EL (cell line): ENCODE results near the gene C1orf210.

Experiments
- DNase-seq: peaks from one replicate; pipeline ENCODE4 v3.0.0-alpha.2; 2016

C1orf210 gene

DNA sequence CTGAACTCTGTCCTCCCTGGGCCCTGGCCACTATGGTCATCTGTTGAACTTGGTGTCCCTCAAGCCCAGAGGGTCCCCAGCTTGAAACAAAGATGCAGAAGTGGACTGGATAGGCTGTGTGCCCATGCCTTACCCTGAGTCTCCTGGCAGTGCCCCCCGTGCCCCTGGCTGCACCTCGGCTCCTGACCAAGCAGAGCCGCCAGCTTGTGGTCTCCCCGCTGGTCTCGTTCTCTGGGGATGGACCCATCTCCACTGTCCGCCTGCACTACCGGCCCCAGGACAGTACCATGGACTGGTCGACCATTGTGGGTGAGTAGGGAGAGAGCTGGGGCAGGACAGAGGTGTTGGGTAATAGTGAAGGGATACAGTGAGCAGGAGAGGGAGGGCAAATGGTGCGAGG, 26.1 kb upstream of the C1orf210 start:
- no peak for DNase-seq

DNA sequence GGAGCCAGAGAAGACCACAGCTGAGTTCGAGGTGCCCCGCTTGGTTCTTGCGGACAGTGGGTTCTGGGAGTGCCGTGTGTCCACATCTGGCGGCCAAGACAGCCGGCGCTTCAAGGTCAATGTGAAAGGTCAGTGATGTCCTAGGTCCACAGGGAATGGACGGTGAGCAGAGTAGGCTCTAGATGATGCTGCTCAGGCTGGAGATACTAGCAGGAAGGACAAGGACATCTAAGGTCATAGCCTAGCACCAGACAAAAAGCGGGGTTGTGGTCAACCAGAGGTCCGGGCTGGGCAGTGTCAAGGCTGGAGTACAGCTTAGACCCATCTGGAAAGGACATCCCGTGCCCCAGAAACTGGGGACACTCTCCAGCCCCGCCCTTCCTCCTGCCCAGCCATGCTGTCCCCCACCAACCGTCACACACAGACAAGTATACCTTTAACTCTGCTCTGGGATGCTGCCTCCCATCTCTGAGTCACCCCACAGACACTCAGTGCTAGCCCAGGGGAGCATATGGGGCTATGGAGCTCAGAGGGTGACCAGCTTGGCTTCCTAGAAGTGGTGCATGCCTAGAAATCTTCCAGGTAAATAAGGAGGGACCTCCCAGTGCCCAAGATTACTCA, 24.1 kb upstream of the C1orf210 start:
- peak; percentile 58 for DNase-seq

DNA sequence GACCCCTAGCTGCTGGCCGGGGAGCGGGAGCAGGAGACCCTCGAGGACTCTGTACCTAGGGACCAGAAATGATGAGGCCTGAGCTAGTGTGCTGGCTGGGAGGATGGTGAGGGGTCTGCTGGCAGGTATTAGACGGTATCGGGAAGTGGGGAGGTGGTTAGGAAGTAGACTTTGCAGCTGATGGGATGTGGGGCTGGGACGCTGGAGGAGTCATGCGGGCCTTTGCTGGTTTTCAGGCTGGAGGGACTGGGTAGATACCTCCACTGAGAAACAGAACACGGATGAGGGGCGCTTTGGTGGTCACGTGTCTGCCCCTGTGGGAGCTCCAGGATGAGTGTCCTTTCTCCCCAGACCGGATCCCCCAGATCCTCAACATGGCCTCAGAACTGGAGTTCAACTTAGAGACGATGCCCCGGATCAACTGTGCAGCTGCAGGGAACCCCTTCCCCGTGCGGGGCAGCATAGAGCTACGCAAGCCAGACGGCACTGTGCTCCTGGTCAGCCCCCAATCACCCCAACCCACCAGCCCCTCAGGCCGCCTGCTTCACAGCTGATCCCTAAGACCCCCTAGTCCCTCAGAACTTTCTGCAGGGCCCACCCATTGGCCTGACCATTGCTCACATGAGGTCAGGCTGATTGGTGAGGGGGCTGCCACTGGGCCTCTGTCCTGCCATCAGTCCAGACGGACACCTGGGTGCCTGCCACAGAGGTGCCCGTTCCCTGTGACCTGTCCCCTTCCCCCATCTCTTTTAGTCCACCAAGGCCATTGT, 23.4 kb upstream of the C1orf210 start:
- no peak for DNase-seq

GRCh38 chr1:43307458-43308158, 22.2 kb upstream of the C1orf210 start:
- no peak for DNase-seq

GRCh38 chr1:43306688-43307457, 21.5 kb upstream of the C1orf210 start:
- no peak for DNase-seq

DNA sequence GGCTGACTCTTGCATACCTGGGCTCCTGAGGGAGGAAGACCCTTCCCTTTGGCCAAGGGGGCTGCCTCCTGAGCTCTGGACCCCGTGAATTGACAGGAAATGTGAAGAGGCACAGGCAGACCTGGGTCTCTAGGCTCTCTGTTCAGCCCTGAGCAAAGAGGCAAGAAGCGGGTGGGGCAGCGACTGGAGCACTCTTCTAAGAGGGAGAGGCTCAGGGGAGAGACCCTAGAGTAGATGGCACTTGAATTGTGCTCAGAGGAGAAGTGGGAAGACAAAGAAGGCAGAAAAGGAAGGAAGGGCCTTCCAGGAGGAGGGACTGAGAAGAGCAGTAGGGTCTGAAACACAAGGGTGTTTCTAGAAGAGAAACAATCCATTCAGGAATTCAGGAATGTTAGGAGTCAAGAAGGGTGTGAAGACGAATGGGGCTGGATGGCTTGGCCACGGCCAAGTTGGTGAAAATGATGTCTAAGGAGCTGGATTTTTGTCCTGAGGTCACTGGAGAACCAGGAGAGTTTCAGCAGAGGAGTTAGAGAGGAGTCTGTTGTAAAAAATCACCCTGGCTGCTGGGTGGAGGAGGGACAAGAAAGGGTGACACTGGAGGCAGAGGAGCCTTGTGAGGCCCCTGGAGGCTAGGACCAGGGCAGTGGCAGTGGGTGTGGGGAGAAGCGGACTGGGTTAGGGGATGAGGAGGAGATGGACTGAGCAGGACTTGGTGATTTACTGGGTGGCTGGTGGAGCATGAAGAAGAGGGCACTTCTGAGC, 20.7 kb upstream of the C1orf210 start:
- DNase-seq, result no peak

- no peak for DNase-seq
Observed at GRCh38 chr1:43305461-43305860, 20.1 kb upstream of the C1orf210 start.

GRCh38 chr1:43304771-43305300, 19.5 kb upstream of the C1orf210 start:
- no peak for DNase-seq

- DNase-seq, result no peak
Observed at GRCh38 chr1:43304314-43304681, 18.9 kb upstream of the C1orf210 start.

DNA sequence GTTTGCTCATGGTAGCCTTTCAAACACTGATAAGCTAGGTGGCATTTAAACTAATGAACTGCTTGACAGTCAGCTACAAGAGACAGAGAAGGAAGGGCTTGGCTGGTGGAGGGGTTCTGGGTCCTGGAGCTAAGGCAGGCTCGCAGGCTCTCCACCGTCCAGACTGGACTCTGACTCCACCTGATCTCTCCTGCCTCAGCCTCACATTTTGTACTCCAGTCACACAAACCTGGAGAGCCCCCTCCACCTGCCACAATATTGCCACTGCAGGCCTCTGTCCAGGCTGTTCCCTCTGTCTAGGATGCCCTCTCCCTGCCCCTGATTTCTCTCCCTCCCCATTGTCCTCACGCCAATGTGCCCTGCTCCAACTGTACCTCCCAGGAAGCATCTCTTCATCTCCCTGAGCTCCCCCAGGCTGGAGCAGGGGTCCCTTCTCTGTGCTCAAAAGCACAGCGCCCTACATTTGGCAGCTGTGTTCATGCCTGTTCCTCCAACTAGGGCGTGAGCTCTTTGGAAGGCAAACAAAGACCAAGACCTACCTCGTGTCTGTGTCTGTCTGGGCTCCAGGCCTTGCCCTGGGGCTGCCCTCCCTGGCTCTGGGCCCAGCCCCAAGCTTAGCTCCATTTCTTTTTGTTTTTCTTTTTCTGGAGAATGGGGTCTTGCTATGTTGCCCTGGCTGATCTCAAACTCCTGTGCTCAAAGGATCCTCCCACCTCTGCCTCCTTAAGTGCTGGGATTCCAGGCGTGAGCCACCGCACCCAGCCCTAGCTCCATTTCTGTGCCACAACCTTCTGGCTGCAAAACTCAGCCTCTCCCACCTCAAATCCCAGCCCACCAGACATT, 18.3 kb upstream of the C1orf210 start:
- no peak for DNase-seq

GRCh38 chr1:43302721-43303470, 17.5 kb upstream of the C1orf210 start:
- no peak for DNase-seq

GRCh38 chr1:43302201-43302600, 16.8 kb upstream of the C1orf210 start:
- DNase-seq, result no peak

DNA sequence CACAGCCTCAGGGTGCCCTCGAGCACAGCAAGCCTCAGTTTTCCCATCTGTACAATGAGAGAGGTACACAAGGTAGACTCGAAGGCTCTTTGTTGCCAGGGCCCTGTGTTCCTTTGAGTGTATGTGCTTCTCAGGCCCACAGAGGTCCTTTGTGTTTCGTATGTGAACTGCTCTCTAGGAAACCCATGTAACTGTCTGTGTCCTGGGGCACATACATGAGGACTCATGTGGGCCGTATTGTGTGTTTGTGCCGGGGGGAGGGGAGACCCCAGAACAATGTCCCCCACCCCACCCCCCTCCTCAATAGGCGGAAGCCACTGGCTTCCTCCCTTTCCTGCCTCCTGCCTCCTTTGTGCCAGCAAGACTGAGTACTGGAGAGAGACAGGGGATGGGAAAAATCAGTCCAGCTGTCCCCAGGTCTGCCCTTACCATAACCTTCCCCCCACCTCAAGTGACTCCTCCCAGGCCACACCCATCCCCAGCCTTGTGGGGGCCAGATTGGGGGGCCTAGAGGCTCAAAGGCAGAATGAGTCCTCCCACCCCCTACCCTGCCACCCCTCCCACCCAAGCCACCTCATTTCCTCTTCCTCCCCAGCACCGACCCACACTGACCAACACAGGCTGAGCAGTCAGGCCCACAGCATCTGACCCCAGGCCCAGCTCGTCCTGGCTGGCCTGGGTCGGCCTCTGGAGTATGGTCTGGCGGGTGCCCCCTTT, 15.2 kb upstream of the C1orf210 start, which contains the start of gene TIE1:
TIE1 (plus strand) TSS at position 605 of the 717 bp plus-strand sequence; CDS start at position 695, 90 bp downstream.
- DNase-seq, result no peak

DNA sequence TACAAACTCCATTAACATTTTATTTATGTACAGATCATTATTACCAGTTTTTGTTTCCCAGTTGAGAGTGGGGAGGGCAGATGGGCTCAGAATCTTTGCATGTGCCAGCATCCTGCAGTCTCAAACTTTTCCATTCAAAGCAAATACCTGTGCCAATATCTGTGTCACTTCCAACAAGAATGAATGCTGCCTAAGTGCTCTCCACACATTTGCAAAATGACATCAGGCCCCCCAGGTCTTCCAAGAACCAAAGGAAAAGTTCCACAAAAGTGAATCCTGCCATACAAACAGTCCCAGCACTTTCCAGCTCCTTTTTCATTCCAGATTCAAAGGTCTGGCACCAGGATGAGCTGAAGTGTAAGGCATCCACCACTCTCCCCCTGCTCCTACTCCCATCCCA, 13.7 kb upstream of the C1orf210 start:
- no peak for DNase-seq

DNA sequence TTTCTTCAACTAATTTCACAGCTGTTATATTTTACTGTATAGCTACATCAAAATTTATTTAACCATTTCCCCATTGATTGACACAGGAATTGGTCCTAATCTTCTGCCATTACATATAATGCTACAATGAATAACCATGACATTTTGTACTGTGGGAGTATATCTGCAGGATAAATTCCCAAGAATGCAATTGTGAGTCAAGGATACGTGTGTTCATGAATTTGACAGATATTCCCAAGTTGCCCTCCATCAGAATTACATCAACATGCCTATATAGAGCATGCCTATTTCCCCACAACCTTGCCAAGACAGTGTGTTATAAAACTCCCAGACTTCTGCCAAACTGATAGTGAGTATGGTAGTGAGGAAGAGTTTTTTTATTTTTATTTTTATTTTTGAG, 12.7 kb upstream of the C1orf210 start:
- no peak for DNase-seq

- DNase-seq, result no peak
Observed at GRCh38 chr1:43296207-43296606, 10.8 kb upstream of the C1orf210 start.

GRCh38 chr1:43294761-43295160, 9.4 kb upstream of the C1orf210 start:
- DNase-seq, result no peak

DNA sequence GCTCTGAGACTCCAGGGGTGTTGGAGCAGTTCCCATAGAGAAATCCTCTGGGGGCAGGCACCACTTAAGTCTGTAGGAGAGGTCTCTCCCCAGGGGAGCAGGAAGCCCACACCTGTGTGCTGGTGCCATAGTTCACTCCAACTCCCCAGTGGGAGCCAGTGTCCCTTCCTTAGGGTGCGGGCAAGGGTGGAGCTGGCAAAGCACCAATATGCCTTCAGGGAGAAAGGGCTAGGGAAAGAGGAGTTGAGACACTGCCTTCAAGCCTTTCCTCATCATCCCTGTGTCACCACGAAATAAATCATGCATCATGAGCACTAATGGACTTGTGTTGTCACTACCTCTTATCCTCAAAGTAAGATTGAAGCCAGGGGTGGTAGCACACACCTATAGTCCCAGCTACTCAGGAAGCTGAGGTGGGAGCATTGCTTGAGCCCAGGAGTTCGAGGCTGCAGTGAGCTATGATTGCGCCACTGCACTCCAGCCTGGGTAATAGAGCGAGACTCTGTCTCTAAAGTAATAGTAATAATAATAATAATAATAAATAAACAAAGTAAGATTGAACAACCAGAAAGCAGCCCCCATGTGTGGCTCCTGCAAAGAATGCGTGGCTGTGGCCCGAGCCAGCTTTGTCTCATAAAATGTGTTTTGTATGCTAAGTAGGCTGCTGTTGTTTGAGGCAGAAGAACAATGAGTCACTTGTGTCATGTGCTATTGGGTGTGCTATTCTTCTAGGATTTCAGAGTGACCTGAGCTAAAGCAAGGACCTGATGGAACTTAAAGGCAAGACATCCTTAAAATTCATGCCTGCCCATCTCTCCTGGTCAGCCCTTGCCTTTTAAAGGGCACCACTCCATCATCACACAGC, 8.7 kb upstream of the C1orf210 start:
- DNase-seq, result peak; percentile 49

DNA sequence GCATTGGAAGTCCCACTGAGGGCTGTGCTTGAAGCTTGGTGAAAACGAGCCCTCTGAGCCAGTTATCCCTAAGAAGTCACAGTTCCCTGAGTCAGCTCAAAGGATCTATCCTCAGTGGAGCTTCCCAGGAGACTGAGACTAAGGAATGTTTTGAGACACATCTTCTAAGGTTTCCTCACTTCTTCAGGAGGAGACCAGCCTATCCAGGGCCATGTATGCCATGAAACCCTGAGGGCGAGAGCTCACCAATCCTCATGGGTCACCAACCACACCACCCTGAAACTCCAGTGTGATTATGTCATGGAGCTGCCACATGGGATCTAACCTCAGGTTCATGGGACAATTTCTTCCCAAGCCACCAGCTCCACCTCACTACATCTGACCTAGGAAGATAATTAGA, 7.8 kb upstream of the C1orf210 start:
- DNase-seq, result peak; percentile 58
